Measurements from ENCODE around the gene KCTD2.

KCTD2 gene

GRCh38 chr17:75093548-75094158 lies 46.6 kb downstream of the KCTD2 start:
- POLR2A ChIA-PET = no interaction called here
- H3K4me3 ChIP-seq (ENCODE audit: low read depth, low read length) = no peak overlapping the region

GRCh38 chr17:75094871-75095399 lies 47.9 kb downstream of the KCTD2 start:
- POLR2A ChIA-PET = no interaction called here
- TF ChIP-seq, protein P1, sequence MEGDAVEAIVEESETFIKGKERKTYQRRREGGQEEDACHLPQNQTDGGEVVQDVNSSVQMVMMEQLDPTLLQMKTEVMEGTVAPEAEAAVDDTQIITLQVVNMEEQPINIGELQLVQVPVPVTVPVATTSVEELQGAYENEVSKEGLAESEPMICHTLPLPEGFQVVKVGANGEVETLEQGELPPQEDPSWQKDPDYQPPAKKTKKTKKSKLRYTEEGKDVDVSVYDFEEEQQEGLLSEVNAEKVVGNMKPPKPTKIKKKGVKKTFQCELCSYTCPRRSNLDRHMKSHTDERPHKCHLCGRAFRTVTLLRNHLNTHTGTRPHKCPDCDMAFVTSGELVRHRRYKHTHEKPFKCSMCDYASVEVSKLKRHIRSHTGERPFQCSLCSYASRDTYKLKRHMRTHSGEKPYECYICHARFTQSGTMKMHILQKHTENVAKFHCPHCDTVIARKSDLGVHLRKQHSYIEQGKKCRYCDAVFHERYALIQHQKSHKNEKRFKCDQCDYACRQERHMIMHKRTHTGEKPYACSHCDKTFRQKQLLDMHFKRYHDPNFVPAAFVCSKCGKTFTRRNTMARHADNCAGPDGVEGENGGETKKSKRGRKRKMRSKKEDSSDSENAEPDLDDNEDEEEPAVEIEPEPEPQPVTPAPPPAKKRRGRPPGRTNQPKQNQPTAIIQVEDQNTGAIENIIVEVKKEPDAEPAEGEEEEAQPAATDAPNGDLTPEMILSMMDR (IDR thresholded peaks at IDR 0.05; ENCODE audit: insufficient read depth, low read length, missing control alignments) = no peak
- no peak overlapping the region for H3K4me3 ChIP-seq (ENCODE audit: low read depth, low read length)
- DNase-seq (ENCODE audit: low read depth, low spot score) = no peak
- CTCF ChIA-PET = interaction anchor here (1.3 to 5.8 kb wide), 3 partner anchors 11 to 20 kb away, joined by 3 to 43 read pairs (median 36); partner anchors contain the start of gene ARMC7

More at GRCh38 chr17:75093548-75094158, 46.6 kb downstream of the KCTD2 start:
- TF ChIP-seq, protein P1 (IDR thresholded peaks at IDR 0.05; ENCODE audit: insufficient read depth, low read length, missing control alignments) = no peak
- DNase-seq (ENCODE audit: low read depth, low spot score) = no peak
- CTCF ChIA-PET = interaction anchor here (5.1 to 5.8 kb wide), 2 partner anchors 12 to 21 kb away, joined by 36 to 43 read pairs; no protein-coding TSS in a partner anchor

- ChIA-PET POLR2A (interaction anchor here (0.7 to 1.0 kb wide), 3 partner anchors 9 to 16 kb away, joined by 3 to 4 read pairs (median 3); partner anchors contain the start of gene ARMC7), CTCF (interaction anchor here (1.0 to 5.8 kb wide), 6 partner anchors 8 to 36 kb away, joined by 3 to 43 read pairs (median 3); partner anchors contain the start of genes ARMC7 and SLC16A5)
- H3K4me3 ChIP-seq (ENCODE audit: low read depth, low read length) = no peak overlapping the region
- TF ChIP-seq, protein P1 (IDR thresholded peaks at IDR 0.05; ENCODE audit: insufficient read depth, low read length, missing control alignments) = no peak
- no peak for DNase-seq (ENCODE audit: low read depth, low spot score)
Observed at GRCh38 chr17:75096082-75096625, 49.1 kb downstream of the KCTD2 start.

GRCh38 chr17:75097865-75098264 lies 50.8 kb downstream of the KCTD2 start:
- TF ChIP-seq, protein P1 (IDR thresholded peaks at IDR 0.05; ENCODE audit: insufficient read depth, low read length, missing control alignments) = no peak
- POLR2A ChIA-PET = no interaction called here
- CTCF ChIA-PET = interaction anchor here (1.3 to 5.8 kb wide), 3 partner anchors 8 to 37 kb away, joined by 5 to 43 read pairs (median 36); no protein-coding TSS in a partner anchor
- DNase-seq (ENCODE audit: low read depth, low spot score) = no peak
- H3K4me3 ChIP-seq (ENCODE audit: low read depth, low read length) = no peak overlapping the region

GRCh38 chr17:75098861-75099260 lies 51.8 kb downstream of the KCTD2 start:
- ChIA-PET CTCF (interaction anchor here (0.9 to 3.0 kb wide), 3 partner anchors 12 to 39 kb away, joined by 3 to 14 read pairs (median 3); no protein-coding TSS in a partner anchor), POLR2A (interaction anchor here (1.2 kb wide), 1 partner anchor 9 kb away, joined by 4 read pairs; no protein-coding TSS in a partner anchor)
- TF ChIP-seq, protein P1 (IDR thresholded peaks at IDR 0.05; ENCODE audit: insufficient read depth, low read length, missing control alignments) = no peak
- no peak for DNase-seq (ENCODE audit: low read depth, low spot score)
- H3K4me3 ChIP-seq (ENCODE audit: low read depth, low read length) = no peak overlapping the region

All from AG04449 (cell line).